HEK293 (cell line): ENCODE measurements around the gene ACTN4.

Experiments
- CTCF ChIA-PET: fragments of 350-600 bp; formaldehyde crosslinking; extraction: SDS; loops from one replicate; lab custom pipeline; 2021; ENCODE audit warnings: antibody characterized with exemption; lab: Yijun Ruan, JAX
- POLR2A ChIA-PET: fragments of 300-600 bp; formaldehyde crosslinking; extraction: SDS; loops from one replicate; lab custom pipeline; 2020; ENCODE audit warnings: antibody characterized with exemption, inconsistent platforms; lab: Yijun Ruan, JAX
- H3K27ac ChIP-seq: fragments of 200-500 bp; sonication (Bioruptor generic); 2 replicates; pipeline ENCODE4 v1.5.1; 2014; ENCODE audit warnings: low read depth, low read length, control low read depth, inconsistent platforms; ENCODE audit errors: extremely low read depth
- H3K36me3 ChIP-seq, 2 experiments: fragments of 200-500 bp in 1 of 2; sonication (Bioruptor generic) in 1 of 2; 1 replicate in 1 of 2; 2 replicates in 1 of 2; pipeline ENCODE4 v1.5.1; 2014 to 2017; ENCODE audit warnings: inconsistent platforms in 2 of 2, low read length in 2 of 2; ENCODE audit not compliant: control insufficient read depth in 2 of 2, insufficient read depth in 1 of 2
- H3K4me1 ChIP-seq: fragments of 200-500 bp; sonication (Bioruptor generic); 2 replicates; pipeline ENCODE4 v1.5.1; 2014; ENCODE audit warnings: mild to moderate bottlenecking, low read length, inconsistent platforms; ENCODE audit not compliant: control insufficient read depth, insufficient read depth
- H3K4me3 ChIP-seq: 2 replicates; pipeline ENCODE4 v1.5.1; 2011; ENCODE audit warnings: low read depth, mild to moderate bottlenecking, control low read depth, low read length, moderate library complexity
- H3K9me3 ChIP-seq: fragments of 200-500 bp; sonication (Bioruptor generic); 2 replicates; pipeline ENCODE4 v1.5.1; 2014; ENCODE audit warnings: low read depth, low read length, inconsistent platforms; ENCODE audit not compliant: control insufficient read depth, insufficient read depth
- CTCF ChIP-seq: fragments of 450-650 bp; formaldehyde crosslinking; IDR thresholded peaks from 2 replicates; pipeline ENCODE4 v1.5.1; 2016; ENCODE audit warnings: missing biosample characterization, missing genetic modification characterization
- HOXC10 ChIP-seq: sonication (generic); formaldehyde crosslinking; IDR thresholded peaks from 2 replicates; pipeline ENCODE4 v1.8.1; 2023; ENCODE audit warnings: mild to moderate bottlenecking, missing genetic modification reagents
- MYNN ChIP-seq: fragments of 450-650 bp; formaldehyde crosslinking; IDR thresholded peaks from 2 replicates; pipeline ENCODE4 v1.5.1; 2016; ENCODE audit warnings: missing biosample characterization, missing genetic modification characterization, borderline replicate concordance
- PATZ1 ChIP-seq: fragments of 450-650 bp; formaldehyde crosslinking; IDR thresholded peaks from 2 replicates; pipeline ENCODE4 v1.5.1; 2016; ENCODE audit warnings: missing biosample characterization, missing genetic modification characterization
- YY2 ChIP-seq: fragments of 450-650 bp; formaldehyde crosslinking; IDR thresholded peaks from 2 replicates; pipeline ENCODE4 v1.5.1; 2016; ENCODE audit warnings: missing biosample characterization, missing genetic modification characterization
- ZBTB7A ChIP-seq: fragments of 450-650 bp; formaldehyde crosslinking; IDR thresholded peaks from 2 replicates; pipeline ENCODE4 v1.5.1; 2016; ENCODE audit warnings: low read depth, missing biosample characterization, missing genetic modification characterization
- ZBTB8A ChIP-seq: fragments of 450-650 bp; formaldehyde crosslinking; IDR thresholded peaks from 2 replicates; pipeline ENCODE4 v1.5.1; 2016; ENCODE audit warnings: missing biosample characterization, missing genetic modification characterization
- ZNF133 ChIP-seq: fragments of 450-650 bp; formaldehyde crosslinking; IDR thresholded peaks from 2 replicates; pipeline ENCODE4 v1.5.1; 2016; ENCODE audit warnings: missing biosample characterization, missing genetic modification characterization
- ZNF2 ChIP-seq: fragments of 450-650 bp; formaldehyde crosslinking; IDR thresholded peaks from 2 replicates; pipeline ENCODE4 v1.5.1; 2016; ENCODE audit warnings: missing biosample characterization, missing genetic modification characterization
- ZNF274 ChIP-seq, 2 experiments: fragments of 200-500 bp in 1 of 2; fragments of 450-650 bp in 1 of 2; sonication (Bioruptor generic) in 1 of 2; formaldehyde crosslinking in 1 of 2; IDR thresholded peaks; 2 replicates each; pipeline versions ENCODE4 v1.5.1 to v1.6.1; 2014 to 2016; ENCODE audit warnings: borderline replicate concordance in 1 of 2, inconsistent platforms in 1 of 2, low read length in 1 of 2, missing biosample characterization in 1 of 2, missing genetic modification characterization in 1 of 2
- ZNF398 ChIP-seq: fragments of 450-650 bp; formaldehyde crosslinking; IDR thresholded peaks from 2 replicates; pipeline ENCODE4 v1.5.1; 2017; ENCODE audit warnings: missing biosample characterization, missing genetic modification characterization
- ZNF596 ChIP-seq: fragments of 450-650 bp; IDR thresholded peaks from 2 replicates; pipeline ENCODE4 v1.5.0; 2018; ENCODE audit warnings: missing biosample characterization, mild to moderate bottlenecking, missing genetic modification characterization, moderate library complexity
- ZNF660 ChIP-seq: fragments of 450-650 bp; IDR thresholded peaks from 2 replicates; pipeline ENCODE4 v1.5.1; 2018; ENCODE audit warnings: missing biosample characterization, mild to moderate bottlenecking, missing genetic modification characterization
- ZNF701 ChIP-seq: fragments of 450-650 bp; formaldehyde crosslinking; IDR thresholded peaks from 2 replicates; pipeline ENCODE4 v1.5.1; 2016; ENCODE audit warnings: missing biosample characterization, missing genetic modification characterization
- ZSCAN5A ChIP-seq: fragments of 450-650 bp; formaldehyde crosslinking; IDR thresholded peaks from 2 replicates; pipeline ENCODE4 v1.5.1; 2016; ENCODE audit warnings: missing biosample characterization, missing genetic modification characterization

Gene ACTN4

GRCh38 chr19:38715555-38715954 is 68.1 kb downstream of the ACTN4 start:
- TF ChIP-seq HOXC10 (CRISPR knock-in tag) (no peak), ZNF133 (tag by site-specific recombination) (no peak), ZNF701 (tag by site-specific recombination) (no peak), ZNF660 (tag by site-specific recombination) (0 out of 2 replicates have a peak, but pooled peaks have one; percentile 22), ZSCAN5A (tag by site-specific recombination) (no peak), YY2 (tag by site-specific recombination) (no peak), CTCF (tag by site-specific recombination) (no peak), PATZ1 (tag by site-specific recombination) (no peak)
- TF ChIP-seq, all 188 proteins: peak for 1
- no peak overlapping the region for H3K27ac ChIP-seq
- CTCF ChIA-PET, result interaction anchor here (0.7 to 2.3 kb wide), 5 partner anchors 14 to 312 kb away, joined by 3 to 21 read pairs (median 6); partner anchors contain the start of gene FAM98C
- no peaks in the 10 kb centered on the region for H3K4me1 ChIP-seq
- H3K4me3 ChIP-seq, result no peak overlapping the region
- H3K36me3 ChIP-seq, result peaks cover 79 to 91% of the 10 kb centered on the region in 2 experiments
- H3K9me3 ChIP-seq, result no peaks in the 10 kb centered on the region
- POLR2A ChIA-PET, result interaction anchor here (0.9 kb wide), 2 partner anchors 68 to 626 kb away, joined by 3 to 4 read pairs; partner anchors contain the start of gene ACTN4

GRCh38 chr19:38717051-38717450 is 69.6 kb downstream of the ACTN4 start:
- Histone ChIP-seq H3K4me1 (no peaks in the 10 kb centered on the region), H3K4me3 (no peak overlapping the region), H3K27ac (0 out of 2 replicates have a peak overlapping the region, but pooled peaks have one; percentile 9), H3K9me3 (no peaks in the 10 kb centered on the region), H3K36me3 (peaks cover 72 to 91% of the 10 kb centered on the region in 2 experiments)
- ChIA-PET CTCF (interaction anchor here (0.6 kb wide), 1 partner anchor 118 kb away, joined by 3 read pairs; no protein-coding TSS in a partner anchor), POLR2A (no interaction called here)
- TF ChIP-seq ZNF274 (IDR thresholded peaks at IDR 0.05; ENCODE audit: low read length), result no peak
- no peak for TF ChIP-seq ZNF274 (tag by site-specific recombination; IDR thresholded peaks at IDR 0.05; ENCODE audit: borderline replicate concordance)
- TF ChIP-seq ZNF596 (tag by site-specific recombination), result no peak
- TF ChIP-seq ZBTB8A, result no peak
- TF ChIP-seq MYNN (tag by site-specific recombination), result no peak
- TF ChIP-seq ZNF398 (tag by site-specific recombination), result no peak
- TF ChIP-seq ZBTB7A (tag by site-specific recombination), result no peak
- TF ChIP-seq ZNF2 (tag by site-specific recombination), result no peak
